GM21825 (cell line): ENCODE results near the gene STIL.

ENCODE experiments used
- ATAC-seq: cut with Tn5 transposase; IDR thresholded peaks from one replicate; pipeline ENCODE4 v1.9.1; 2021; ENCODE audit warnings: mild to moderate bottlenecking, moderate library complexity; ENCODE audit not compliant: unreplicated experiment

STIL gene

GRCh38 chr1:47238935-47239592 lies 74.9 kb downstream of the STIL start:
- ATAC-seq = no peak

- ATAC-seq = no peak
These were observed 78.1 kb downstream of the STIL start for GRCh38 chr1:47235806-47236205.

GRCh38 chr1:47235241-47235681 lies 78.7 kb downstream of the STIL start:
- ATAC-seq = no peak

- ATAC-seq = no peak
These were observed 80.8 kb downstream of the STIL start for GRCh38 chr1:47233186-47233585.

GRCh38 chr1:47232187-47232874 lies 81.6 kb downstream of the STIL start, which contains the start of gene TAL1:
TSS of gene TAL1 (minus strand) at chr1:47232225. CDS start at chr1:47225888, 6,337 bp downstream.
- ATAC-seq = no peak

- ATAC-seq = no peak
These were observed 82.4 kb downstream of the STIL start for GRCh38 chr1:47231301-47232186.

GRCh38 chr1:47230692-47231300 lies 83.2 kb downstream of the STIL start:
- no peak for ATAC-seq

GRCh38 chr1:47229886-47230691 lies 83.9 kb downstream of the STIL start:
- no peak for ATAC-seq

- ATAC-seq = no peak
These were observed 84.7 kb downstream of the STIL start for GRCh38 chr1:47229031-47229885.

- ATAC-seq = no peak
These were observed 85.3 kb downstream of the STIL start for GRCh38 chr1:47228644-47229030.

GRCh38 chr1:47227341-47228232 lies 86.4 kb downstream of the STIL start:
- no peak for ATAC-seq

- no peak for ATAC-seq
These were observed 87.1 kb downstream of the STIL start for GRCh38 chr1:47226839-47227215.

- no peak for ATAC-seq
These were observed 87.7 kb downstream of the STIL start for GRCh38 chr1:47226121-47226838.

GRCh38 chr1:47225430-47226100 lies 88.4 kb downstream of the STIL start:
- ATAC-seq = no peak

GRCh38 chr1:47224676-47225399 lies 89.1 kb downstream of the STIL start:
- ATAC-seq = no peak

GRCh38 chr1:47223921-47224675 lies 89.8 kb downstream of the STIL start:
- no peak for ATAC-seq
